ENCODE data around the gene POFUT1. TPM values are rescaled to one million over a fixed set of nuclear protein-coding genes. Genes with fewer than 3 reads are reported as not detected.
A peak's percentile ranks its signal among the peaks of the same experiment; 100 is the strongest.
"Not testable (repeated sequence)": the region's sequence is repeated elsewhere in the genome, so short reads cannot be mapped to it uniquely, and the experiment has no call there.

POFUT1 gene
- total and polyA plus RNA-seq, 7 donors, result 7.8 to 22.9 (median 16.3) TPM

GRCh38 chr20:32193996-32194395, 13.7 kb upstream of the POFUT1 start:
- intact Hi-C loops (cut with DNase I), result no loop called here
- H3K4me1 ChIP-seq, result peaks cover 35% of the 10 kb centered on the region
- no peak overlapping the region for H3K4me3 ChIP-seq
- H3K9me3 ChIP-seq, result no peaks in the 10 kb centered on the region
- H3K27ac ChIP-seq, result no peak overlapping the region
- H3K27me3 ChIP-seq (ENCODE audit: insufficient read depth in 3 of 3, low read length in 2 of 3), result no peaks in the 10 kb centered on the region
- no peak for ATAC-seq
- TF ChIP-seq CTCF (IDR thresholded peaks at IDR 0.05), result no peak
- DNase-seq, result no peak
- WGBS, 3 donors, result 51 to 68% (median 66%) methylated on average over 6 of the region's 6 CpGs
- H3K36me3 ChIP-seq (ENCODE audit: insufficient read depth in 1 of 2, low read depth in 1 of 2), result peaks cover 11 to 52% of the 10 kb centered on the region in 2 donors

- Histone ChIP-seq H3K4me3 (no peak overlapping the region), H3K27ac (no peak overlapping the region), H3K9me3 (no peaks in the 10 kb centered on the region), H3K4me1 (peaks cover 40% of the 10 kb centered on the region), H3K27me3 (ENCODE audit: insufficient read depth in 3 of 3, low read length in 2 of 3) (no peaks in the 10 kb centered on the region), H3K36me3 (ENCODE audit: insufficient read depth in 1 of 2, low read depth in 1 of 2) (peaks cover 15 to 68% of the 10 kb centered on the region in 2 donors)
- TF ChIP-seq CTCF (IDR thresholded peaks at IDR 0.05), result no peak
- 24 to 43% (median 33%) methylated on average over 7 of the region's 7 CpGs for WGBS, 3 donors
- DNase-seq (no peak), ATAC-seq (no peak)
- intact Hi-C loops (cut with DNase I), result no loop called here
Measured at GRCh38 chr20:32195581-32195980, 12.1 kb upstream of the POFUT1 start.

- intact Hi-C loops (cut with DNase I); DNase-seq; H3K4me3 ChIP-seq; H3K27ac ChIP-seq; H3K9me3 ChIP-seq; ATAC-seq; H3K27me3 ChIP-seq (ENCODE audit: insufficient read depth in 3 of 3, low read length in 2 of 3): not testable (repeated sequence)
- Histone ChIP-seq H3K36me3 (ENCODE audit: insufficient read depth in 1 of 2, low read depth in 1 of 2) (peaks cover 18 to 79% of the 10 kb centered on the region in 2 donors), H3K4me1 (peaks cover 42% of the 10 kb centered on the region)
- WGBS, 3 donors, result 78 to 92% (median 90%) methylated on average over 10 to 11 of the region's 11 CpGs
Measured at GRCh38 chr20:32196613-32197012, 11.1 kb upstream of the POFUT1 start.

- H3K9me3 ChIP-seq; H3K4me3 ChIP-seq; H3K27me3 ChIP-seq (ENCODE audit: insufficient read depth in 3 of 3, low read length in 2 of 3); intact Hi-C loops (cut with DNase I); DNase-seq; H3K27ac ChIP-seq: not testable (repeated sequence)
- 79 to 89% (median 87%) methylated on average over 15 to 20 of the region's 20 CpGs for WGBS, 3 donors
- ATAC-seq, result peak in 3 of 4 donors; percentile 18 to 34 (median 29)
- peaks cover 18 to 83% of the 10 kb centered on the region in 2 donors for H3K36me3 ChIP-seq (ENCODE audit: insufficient read depth in 1 of 2, low read depth in 1 of 2)
- peaks cover 44% of the 10 kb centered on the region for H3K4me1 ChIP-seq
Measured at GRCh38 chr20:32197136-32197535, 10.5 kb upstream of the POFUT1 start.

- peaks cover 18 to 81% of the 10 kb centered on the region in 2 donors for H3K36me3 ChIP-seq (ENCODE audit: insufficient read depth in 1 of 2, low read depth in 1 of 2)
- peak overlapping the region; percentile 36 for H3K27ac ChIP-seq
- H3K27me3 ChIP-seq (ENCODE audit: insufficient read depth in 3 of 3, low read length in 2 of 3), result no peaks in the 10 kb centered on the region
- intact Hi-C loops (cut with DNase I), result no loop called here
- no peak for TF ChIP-seq CTCF (IDR thresholded peaks at IDR 0.05)
- H3K4me1 ChIP-seq, result peaks cover 53% of the 10 kb centered on the region
- no peak overlapping the region for H3K4me3 ChIP-seq
- DNase-seq, result no peak
- WGBS, 3 donors, result 71 to 78% (median 76%) methylated on average over 4 of the region's 4 CpGs
- no peaks in the 10 kb centered on the region for H3K9me3 ChIP-seq
- ATAC-seq, result no peak
Measured at GRCh38 chr20:32199006-32199405, 8.7 kb upstream of the POFUT1 start.

Measured in psoas muscle (tissue), 8 donors.